Measurements from ENCODE around the gene ACY1.

The ACY1 gene

DNA sequence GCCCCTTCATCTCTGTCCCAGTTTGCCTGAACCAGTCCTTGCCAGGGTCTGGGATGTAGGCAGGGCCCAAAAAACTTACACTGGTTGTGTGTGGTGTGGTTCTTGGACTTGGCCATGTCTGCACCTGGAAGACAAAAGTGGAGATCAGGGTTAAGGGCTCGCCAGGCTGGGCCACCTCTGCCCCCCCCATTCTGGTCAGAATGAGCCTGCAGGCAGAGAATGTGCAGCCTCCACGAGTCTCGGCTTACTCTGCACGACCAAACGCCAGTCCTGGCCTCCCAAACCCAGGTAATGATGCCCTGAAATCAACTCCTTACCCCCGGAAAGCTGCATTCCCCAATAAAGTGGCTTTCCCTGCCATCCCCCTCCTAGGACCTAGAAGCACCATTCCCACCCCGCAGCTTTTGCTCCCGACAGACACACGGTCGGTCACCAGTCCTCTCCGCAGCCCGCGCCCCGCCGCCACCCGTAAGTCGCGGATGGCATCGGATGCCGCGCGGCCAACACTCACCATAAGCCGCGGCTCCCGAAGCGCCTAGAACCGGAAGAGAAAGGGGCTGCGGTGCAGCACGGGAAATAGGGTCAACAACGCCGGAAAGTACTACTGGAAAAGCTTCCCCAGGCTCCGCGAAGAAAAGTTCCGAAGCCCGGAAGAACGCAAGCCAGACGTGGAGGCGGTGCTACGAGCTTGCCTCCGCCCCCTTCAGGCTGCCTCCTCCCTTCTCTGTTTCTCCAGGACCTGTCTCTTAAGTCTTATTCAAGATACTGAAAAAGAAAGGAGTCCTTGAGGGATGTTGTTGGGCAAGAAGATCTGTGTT lies 12.2 kb downstream of the ACY1 start, which contains the start of gene RPL29:
RPL29 (minus strand) TSS at position 550 of the 818 bp plus-strand sequence; CDS start at position 116, 434 bp downstream.
- TF ChIP-seq, protein P1, sequence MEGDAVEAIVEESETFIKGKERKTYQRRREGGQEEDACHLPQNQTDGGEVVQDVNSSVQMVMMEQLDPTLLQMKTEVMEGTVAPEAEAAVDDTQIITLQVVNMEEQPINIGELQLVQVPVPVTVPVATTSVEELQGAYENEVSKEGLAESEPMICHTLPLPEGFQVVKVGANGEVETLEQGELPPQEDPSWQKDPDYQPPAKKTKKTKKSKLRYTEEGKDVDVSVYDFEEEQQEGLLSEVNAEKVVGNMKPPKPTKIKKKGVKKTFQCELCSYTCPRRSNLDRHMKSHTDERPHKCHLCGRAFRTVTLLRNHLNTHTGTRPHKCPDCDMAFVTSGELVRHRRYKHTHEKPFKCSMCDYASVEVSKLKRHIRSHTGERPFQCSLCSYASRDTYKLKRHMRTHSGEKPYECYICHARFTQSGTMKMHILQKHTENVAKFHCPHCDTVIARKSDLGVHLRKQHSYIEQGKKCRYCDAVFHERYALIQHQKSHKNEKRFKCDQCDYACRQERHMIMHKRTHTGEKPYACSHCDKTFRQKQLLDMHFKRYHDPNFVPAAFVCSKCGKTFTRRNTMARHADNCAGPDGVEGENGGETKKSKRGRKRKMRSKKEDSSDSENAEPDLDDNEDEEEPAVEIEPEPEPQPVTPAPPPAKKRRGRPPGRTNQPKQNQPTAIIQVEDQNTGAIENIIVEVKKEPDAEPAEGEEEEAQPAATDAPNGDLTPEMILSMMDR (conservative IDR thresholded peaks at IDR 0.05; ENCODE audit: low read length), result peak; percentile 17; the same call in 1 of the 2 replicates

DNA sequence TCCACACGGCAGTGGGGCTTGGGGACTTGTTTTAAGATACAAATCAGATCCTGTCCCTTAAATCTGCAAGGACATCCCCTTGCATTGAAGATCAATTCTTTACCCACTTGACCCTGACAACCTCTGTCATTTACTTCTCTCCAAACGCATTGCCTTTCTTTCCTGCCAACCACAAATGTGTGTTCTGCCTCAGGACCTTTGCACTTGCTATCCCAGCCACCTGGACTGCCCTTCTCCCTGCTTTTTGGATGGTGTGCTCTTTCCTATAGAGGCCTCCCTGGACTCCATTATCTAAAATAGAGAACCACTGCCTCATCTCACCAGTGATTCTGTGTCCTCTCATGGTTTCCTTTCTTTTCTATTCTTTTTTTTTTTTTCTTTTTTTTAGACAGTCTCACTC lies 13.8 kb downstream of the ACY1 start:
- H3K4me3 ChIP-seq (ENCODE audit: low read length), result no peak overlapping the region
- no peak for DNase-seq (ENCODE audit: low read depth)
- TF ChIP-seq, protein P1 (conservative IDR thresholded peaks at IDR 0.05; ENCODE audit: low read length), result no peak

More for the DNA sequence above, 12.2 kb downstream of the ACY1 start, which contains the start of gene RPL29:
- peak within 1 kb of the TSS; percentile 99 for H3K4me3 ChIP-seq (ENCODE audit: low read length)
- peak; percentile 95 for DNase-seq (ENCODE audit: low read depth)

DNA sequence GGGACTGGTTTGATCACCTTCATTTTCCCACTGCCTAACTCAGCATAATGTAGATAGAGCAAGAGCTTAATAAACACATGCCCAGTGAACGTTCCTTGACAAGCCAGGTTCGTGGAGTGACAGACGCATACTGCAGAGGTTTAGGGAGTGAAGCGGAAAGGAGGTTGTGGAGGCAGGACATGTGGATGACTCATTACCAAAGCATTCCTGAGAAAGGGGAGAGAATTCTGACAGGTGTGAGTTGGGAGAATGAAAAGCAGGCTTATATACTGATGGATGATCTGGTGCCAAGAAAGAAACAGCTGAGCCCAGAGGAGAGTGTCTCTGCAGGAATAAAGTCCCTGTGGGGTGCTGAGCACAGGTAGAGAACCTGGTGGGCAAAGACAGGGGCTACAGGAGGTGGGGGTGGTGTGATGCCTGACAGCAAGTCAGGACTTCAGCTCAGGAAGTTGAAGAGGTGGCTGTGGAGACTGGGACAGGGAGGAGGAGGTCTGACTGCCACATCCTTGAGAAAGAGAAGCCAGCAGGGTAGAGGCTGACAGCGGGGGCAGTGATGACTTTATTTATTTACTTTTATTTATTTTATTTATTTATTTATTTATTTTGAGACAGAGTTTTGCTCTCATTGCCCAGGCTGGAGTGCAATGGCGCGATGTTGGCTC lies 14.7 kb downstream of the ACY1 start:
- TF ChIP-seq, protein P1 (conservative IDR thresholded peaks at IDR 0.05; ENCODE audit: low read length), result no peak

DNA sequence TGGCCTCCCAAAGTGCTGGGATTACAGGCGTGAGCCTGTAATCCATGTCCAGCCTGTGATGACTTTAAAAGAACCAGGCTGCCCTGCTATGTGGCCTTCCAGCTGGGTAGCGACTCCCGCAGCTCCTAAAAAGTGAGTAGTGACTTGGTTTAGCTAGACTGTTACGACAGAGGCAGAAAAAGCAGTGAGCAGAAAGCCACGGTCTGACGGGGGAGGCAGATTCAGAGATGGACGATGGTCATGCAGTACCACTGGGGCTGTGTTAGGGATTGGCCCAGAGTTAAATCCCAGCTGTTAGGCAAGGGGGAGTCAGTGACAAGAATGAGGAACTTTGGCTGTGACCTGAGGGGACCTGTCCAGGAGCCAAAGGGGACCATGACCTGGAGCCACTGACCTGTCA lies 15.4 kb downstream of the ACY1 start:
- TF ChIP-seq, protein P1 (conservative IDR thresholded peaks at IDR 0.05; ENCODE audit: low read length), result no peak
- no peak overlapping the region for H3K4me3 ChIP-seq (ENCODE audit: low read length)

More for the DNA sequence above, 14.7 kb downstream of the ACY1 start:
- DNase-seq (ENCODE audit: low read depth), result no peak
- H3K4me3 ChIP-seq (ENCODE audit: low read length), result no peak overlapping the region

DNA sequence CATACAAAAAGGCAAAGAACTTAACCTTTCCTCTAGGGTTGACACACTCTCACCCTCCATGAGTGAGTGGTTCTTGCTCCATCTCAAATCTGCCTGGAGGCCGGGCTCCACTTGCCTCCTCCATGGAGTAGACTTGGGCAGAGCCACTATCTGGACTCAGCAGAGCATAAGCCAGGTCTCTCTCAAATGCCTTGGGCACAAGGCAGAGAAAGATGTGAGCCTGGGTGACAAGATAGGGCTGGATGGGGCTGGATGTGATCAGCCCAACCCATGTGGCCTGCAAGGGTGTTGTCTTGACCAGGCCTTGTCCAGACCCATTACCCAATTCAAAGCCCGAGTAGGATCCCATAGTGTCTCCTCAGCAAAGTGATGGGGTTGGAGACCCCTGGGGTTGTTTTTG lies 16.5 kb downstream of the ACY1 start:
- TF ChIP-seq, protein P1 (conservative IDR thresholded peaks at IDR 0.05; ENCODE audit: low read length), result no peak
- no peak overlapping the region for H3K4me3 ChIP-seq (ENCODE audit: low read length)
- no peak for DNase-seq (ENCODE audit: low read depth)

More for the DNA sequence above, 15.4 kb downstream of the ACY1 start:
- DNase-seq (ENCODE audit: low read depth), result no peak

DNA sequence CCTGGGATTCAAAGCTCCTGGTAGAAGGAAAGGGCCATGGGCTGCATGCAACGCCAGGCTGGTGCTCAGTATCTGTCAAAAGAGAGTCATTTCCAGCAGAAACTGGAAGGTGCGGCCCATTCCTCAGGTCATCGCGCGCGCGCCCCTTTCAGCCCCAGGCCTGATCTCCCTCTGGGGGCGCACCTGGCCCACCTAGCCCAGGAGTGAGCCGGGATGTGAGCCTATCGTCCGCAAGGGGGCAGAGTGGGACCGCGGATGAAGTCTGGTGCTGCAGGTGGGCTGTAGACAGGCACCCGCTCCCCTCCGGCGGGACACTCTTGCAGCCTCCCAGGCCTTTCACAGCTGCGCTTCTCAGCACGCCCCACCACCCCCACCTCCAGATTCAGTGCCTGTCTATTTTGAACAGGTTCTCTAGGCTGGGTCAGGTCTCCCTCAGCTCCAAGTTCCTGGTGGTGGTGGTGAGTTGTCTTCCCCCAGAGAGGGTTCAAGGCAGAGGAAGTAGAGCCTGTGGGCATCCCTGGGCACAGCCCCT lies 18.2 kb downstream of the ACY1 start:
- peak; percentile 33 for DNase-seq (ENCODE audit: low read depth)
- no peak overlapping the region for H3K4me3 ChIP-seq (ENCODE audit: low read length)
- TF ChIP-seq, protein P1 (conservative IDR thresholded peaks at IDR 0.05; ENCODE audit: low read length), result peak; percentile 87
